ENCODE data around the gene IL17B. TPM values are rescaled to one million over a fixed set of nuclear protein-coding genes. Genes with fewer than 3 reads are reported as not detected.

The IL17B gene
- total and polyA plus RNA-seq, 12 donors: 1.5 to 20.1 (median 2.9) TPM; not detected in 1

GRCh38 chr5:149372076-149372795 lies 6.9 kb downstream of the IL17B start:
- intact Hi-C loops (cut with DNase I): loop anchor here (5.0 to 10.0 kb wide), 2 partner anchors 195 to 243 kb away; no protein-coding TSS in a partner anchor
- Histone ChIP-seq H3K27me3 (no peaks in the 10 kb centered on the region), H3K9me3 (replicated peaks in 1 of 3) (no peaks in the 10 kb centered on the region), H3K27ac (no peak overlapping the region), H3K36me3 (replicated peaks in 1 of 2) (no peaks in the 10 kb centered on the region), H3K4me1 (replicated peaks in 1 of 2) (peaks cover 0 to 7% of the 10 kb centered on the region in 2 donors), H3K4me3 (no peak overlapping the region)
- TF ChIP-seq CTCF (IDR thresholded peaks at IDR 0.05): no peak
- TF ChIP-seq POLR2A (IDR thresholded peaks at IDR 0.05): no peak
- DNase-seq: peak in 1 of 7 donors; percentile 29
- 83 to 90% (median 88%) methylated on average over 4 of the region's 4 CpGs for WGBS, 4 donors

GRCh38 chr5:149371296-149371962 lies 7.7 kb downstream of the IL17B start:
- H3K27ac ChIP-seq: peak overlapping the region in 1 of 5 donors; percentile 20
- intact Hi-C loops (cut with DNase I): loop anchor here (5.0 to 10.0 kb wide), 2 partner anchors 196 to 243 kb away; no protein-coding TSS in a partner anchor

GRCh38 chr5:149370878-149371277 lies 8.2 kb downstream of the IL17B start:
- TF ChIP-seq POLR2A (IDR thresholded peaks at IDR 0.05) (no peak), CTCF (IDR thresholded peaks at IDR 0.05) (no peak)
- intact Hi-C loops (cut with DNase I): loop anchor here (5.0 to 10.0 kb wide), 2 partner anchors 196 to 244 kb away; no protein-coding TSS in a partner anchor
- H3K36me3 ChIP-seq (replicated peaks in 1 of 2): no peaks in the 10 kb centered on the region
- H3K4me3 ChIP-seq: no peak overlapping the region
- H3K27ac ChIP-seq: peak overlapping the region in 1 of 5 donors; percentile 20
- peak; percentile 49 to 79 (median 75) for DNase-seq
- WGBS, 4 donors: 67 to 81% (median 69%) methylated on average over 2 of the region's 2 CpGs
- H3K4me1 ChIP-seq (replicated peaks in 1 of 2): peaks cover 0 to 7% of the 10 kb centered on the region in 2 donors
- no peaks in the 10 kb centered on the region for H3K9me3 ChIP-seq (replicated peaks in 1 of 3)
- H3K27me3 ChIP-seq: no peaks in the 10 kb centered on the region

More at GRCh38 chr5:149371296-149371962, 7.7 kb downstream of the IL17B start:
- Histone ChIP-seq H3K4me1 (replicated peaks in 1 of 2) (peaks cover 0 to 7% of the 10 kb centered on the region in 2 donors), H3K27me3 (no peaks in the 10 kb centered on the region), H3K36me3 (replicated peaks in 1 of 2) (no peaks in the 10 kb centered on the region), H3K9me3 (replicated peaks in 1 of 3) (no peaks in the 10 kb centered on the region), H3K4me3 (no peak overlapping the region)
- DNase-seq: peak; percentile 63 to 83 (median 67)
- TF ChIP-seq POLR2A (IDR thresholded peaks at IDR 0.05): no peak
- peak; percentile 48 to 71 (median 70) for TF ChIP-seq CTCF (IDR thresholded peaks at IDR 0.05)
- WGBS, 4 donors: 27 to 47% (median 46%) methylated on average over 6 to 12 of the region's 12 CpGs

- Histone ChIP-seq H3K27me3 (no peaks in the 10 kb centered on the region), H3K4me3 (no peak overlapping the region), H3K9me3 (replicated peaks in 1 of 3) (no peaks in the 10 kb centered on the region), H3K27ac (no peak overlapping the region), H3K4me1 (replicated peaks in 1 of 2) (peaks cover 0 to 7% of the 10 kb centered on the region in 2 donors), H3K36me3 (replicated peaks in 1 of 2) (no peaks in the 10 kb centered on the region)
- peak in 1 of 7 donors; percentile 49 for DNase-seq
- TF ChIP-seq CTCF (IDR thresholded peaks at IDR 0.05) (no peak), POLR2A (IDR thresholded peaks at IDR 0.05) (no peak)
- intact Hi-C loops (cut with DNase I): loop anchor here (5.0 kb wide), 1 partner anchor 51 kb away; no protein-coding TSS in a partner anchor
- 84 to 88% (median 87%) methylated on average over 19 to 22 of the region's 22 CpGs for WGBS, 4 donors
These were observed 11.0 kb downstream of the IL17B start for GRCh38 chr5:149367972-149368645.

Data from adrenal gland (tissue), 12 donors.